GM12873 (cell line): ENCODE data around the gene SHC4.

ENCODE experiments used
- TF ChIP-seq, protein P1 (sequence below): IDR thresholded peaks from 2 replicates; pipeline ENCODE4 v1.5.1; 2012; ENCODE audit warnings: low read depth, mild to moderate bottlenecking, moderate library complexity, low read length, control low read depth; ENCODE audit not compliant: insufficient read depth; ENCODE audit errors: missing control alignments

Gene SHC4

DNA sequence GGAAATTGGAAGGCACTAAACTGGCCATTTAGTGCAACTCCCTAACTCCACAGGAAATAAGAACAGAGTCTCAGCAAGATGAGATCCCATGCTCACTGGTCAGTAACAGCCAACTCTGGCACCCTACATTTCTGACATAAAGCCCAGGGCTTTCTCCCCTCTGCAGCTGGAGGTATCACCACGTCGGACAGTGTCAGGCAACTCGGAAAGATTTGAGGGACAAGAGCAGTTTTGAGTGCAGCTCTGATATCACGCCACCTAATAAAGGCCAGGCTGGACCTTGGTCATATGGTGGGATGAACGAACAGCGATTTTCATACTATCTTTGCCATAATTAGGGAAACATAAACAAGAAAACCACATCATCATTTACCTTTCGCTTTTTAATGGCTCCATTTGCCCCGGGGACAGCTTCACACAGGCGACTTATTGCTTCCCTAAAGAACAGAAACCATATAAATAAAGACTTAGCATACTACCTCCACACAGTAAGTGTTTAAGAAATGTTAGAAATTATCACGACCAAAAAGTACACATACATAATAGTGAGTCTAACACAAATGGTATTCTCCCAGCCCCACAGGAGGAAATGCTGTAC is 73.2 kb downstream of the SHC4 start:
- TF ChIP-seq, protein P1, sequence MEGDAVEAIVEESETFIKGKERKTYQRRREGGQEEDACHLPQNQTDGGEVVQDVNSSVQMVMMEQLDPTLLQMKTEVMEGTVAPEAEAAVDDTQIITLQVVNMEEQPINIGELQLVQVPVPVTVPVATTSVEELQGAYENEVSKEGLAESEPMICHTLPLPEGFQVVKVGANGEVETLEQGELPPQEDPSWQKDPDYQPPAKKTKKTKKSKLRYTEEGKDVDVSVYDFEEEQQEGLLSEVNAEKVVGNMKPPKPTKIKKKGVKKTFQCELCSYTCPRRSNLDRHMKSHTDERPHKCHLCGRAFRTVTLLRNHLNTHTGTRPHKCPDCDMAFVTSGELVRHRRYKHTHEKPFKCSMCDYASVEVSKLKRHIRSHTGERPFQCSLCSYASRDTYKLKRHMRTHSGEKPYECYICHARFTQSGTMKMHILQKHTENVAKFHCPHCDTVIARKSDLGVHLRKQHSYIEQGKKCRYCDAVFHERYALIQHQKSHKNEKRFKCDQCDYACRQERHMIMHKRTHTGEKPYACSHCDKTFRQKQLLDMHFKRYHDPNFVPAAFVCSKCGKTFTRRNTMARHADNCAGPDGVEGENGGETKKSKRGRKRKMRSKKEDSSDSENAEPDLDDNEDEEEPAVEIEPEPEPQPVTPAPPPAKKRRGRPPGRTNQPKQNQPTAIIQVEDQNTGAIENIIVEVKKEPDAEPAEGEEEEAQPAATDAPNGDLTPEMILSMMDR: no peak

DNA sequence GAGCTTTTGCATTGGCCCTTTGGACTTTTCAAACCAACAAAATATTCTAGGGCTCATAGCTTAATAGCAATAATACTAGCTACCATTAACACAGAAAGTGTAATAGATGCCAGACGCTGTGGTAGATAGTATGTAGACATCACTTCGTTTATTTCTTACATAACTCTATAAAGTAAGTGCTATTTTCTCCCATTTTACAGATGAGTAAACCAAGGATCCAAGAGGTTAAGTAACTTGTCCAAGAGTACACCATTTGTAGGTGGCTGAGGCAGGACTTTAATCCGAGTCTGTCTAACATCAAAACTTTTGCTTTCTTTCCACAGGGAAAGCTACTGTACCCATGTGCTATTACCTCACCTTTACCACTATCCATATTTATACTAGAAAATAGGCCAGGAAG is 73.8 kb downstream of the SHC4 start:
- TF ChIP-seq, protein P1: no peak

DNA sequence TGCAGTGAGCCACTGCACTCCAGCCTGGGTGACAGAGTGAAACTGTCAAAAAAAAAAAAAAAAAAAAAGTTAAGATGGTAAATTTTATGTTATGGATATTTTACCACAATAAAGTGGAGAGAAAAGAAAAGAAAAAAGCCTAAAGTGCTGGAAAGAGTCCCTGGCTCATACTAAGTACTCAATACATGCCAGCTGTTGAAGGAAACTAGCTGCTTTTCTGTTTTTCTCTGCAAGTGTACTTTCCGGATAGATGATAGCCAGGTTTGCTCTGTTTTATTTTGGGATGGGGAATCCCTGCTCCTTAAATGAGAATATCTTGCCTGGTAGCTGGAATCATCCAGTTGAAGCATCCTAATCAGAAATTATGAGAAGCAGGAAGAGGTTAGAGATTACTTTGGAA is 74.9 kb downstream of the SHC4 start:
- TF ChIP-seq, protein P1: no peak

DNA sequence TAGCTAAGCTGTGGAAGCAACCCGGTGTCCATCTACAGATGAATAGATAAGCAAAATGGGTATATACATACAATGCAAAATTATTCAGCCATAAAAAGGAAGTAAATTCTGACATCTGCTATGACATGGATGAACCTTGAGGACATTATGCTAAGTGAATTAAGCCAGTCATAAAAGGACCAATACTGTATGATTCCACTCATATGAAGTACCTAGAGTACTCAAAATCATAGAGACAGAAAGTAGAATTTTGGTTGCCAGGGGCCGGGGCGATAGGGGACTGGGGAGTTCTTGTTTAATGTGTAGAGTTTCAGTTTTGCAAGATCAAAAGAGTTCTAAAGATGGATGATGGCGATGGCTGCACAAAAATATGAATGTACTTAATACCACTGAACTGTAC is 75.5 kb downstream of the SHC4 start:
- TF ChIP-seq, protein P1: no peak

DNA sequence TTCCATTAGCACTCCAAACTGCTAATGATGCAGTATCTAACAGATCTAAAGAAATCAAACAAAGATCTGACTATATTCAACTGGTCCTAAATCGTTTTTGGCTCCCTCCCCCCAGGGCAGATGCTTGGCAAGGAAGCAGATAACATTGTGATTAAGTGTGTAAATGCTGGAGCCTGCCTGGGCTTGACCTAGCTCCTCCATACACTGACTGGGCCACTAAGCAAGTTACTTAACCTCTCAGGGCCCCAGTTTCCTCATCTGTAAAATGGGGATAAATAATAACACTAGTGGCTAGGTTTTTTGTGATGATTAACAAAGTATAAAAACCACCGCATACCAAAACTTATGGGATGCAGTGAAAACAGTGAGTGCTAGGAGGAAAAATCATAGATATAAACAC is 76.6 kb downstream of the SHC4 start:
- TF ChIP-seq, protein P1: no peak

DNA sequence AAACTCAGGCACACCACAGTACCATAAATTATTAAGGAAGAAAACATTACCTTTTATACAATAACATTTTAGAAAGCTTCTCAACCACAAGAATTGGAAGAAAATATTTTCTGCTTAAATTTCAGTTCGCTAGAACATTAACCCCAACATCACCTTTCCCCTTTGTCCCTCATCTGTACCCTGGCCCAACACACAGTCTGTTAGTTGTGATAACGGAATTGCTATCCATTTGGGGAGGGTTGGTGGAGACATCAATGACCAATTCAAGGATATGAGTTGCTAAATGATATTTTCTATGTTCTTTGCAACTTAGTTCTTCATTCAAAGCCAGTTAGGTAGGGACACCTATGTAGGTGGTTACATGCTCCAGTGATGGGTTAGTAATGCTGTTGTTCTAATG is 80.0 kb downstream of the SHC4 start:
- TF ChIP-seq, protein P1: no peak

DNA sequence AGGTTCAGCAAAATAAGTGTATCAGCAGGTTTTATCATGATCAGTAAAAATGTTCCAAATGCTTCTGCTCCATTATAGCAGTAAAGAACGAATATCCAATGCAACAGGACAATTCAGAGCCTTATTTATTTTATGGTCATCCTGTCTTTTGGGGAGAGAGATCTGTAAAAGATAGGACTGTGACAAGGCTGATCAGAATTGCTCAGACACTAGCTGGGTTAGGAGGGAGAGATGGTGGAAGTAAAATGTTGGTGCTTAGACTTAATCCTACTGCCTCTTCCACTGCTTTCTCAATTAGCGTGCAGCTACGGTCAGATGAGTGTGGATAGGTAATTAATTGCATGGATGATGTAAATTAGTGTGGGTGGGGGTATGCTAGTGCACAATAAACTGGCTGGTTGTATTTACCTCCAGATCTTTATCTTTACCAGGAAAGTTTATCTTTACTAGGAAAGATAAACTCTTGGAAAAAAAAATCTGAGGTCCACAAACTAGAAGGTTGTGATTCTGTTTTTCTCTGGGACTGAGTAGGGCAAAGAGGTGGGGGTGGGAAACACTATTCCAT is 83.6 kb downstream of the SHC4 start:
- TF ChIP-seq, protein P1: no peak
